8988T (cell line): Measurements from ENCODE around the gene ABHD12B.
"Not testable (repeated sequence)": the region's sequence is repeated elsewhere in the genome, so short reads cannot be mapped to it uniquely, and the experiment has no call there.

Experiments
- DNase-seq: peaks from one replicate; pipeline ENCODE4 v3.0.0; 2011

Gene ABHD12B

GRCh38 chr14:50937325-50937724 lies 65.5 kb downstream of the ABHD12B start:
- DNase-seq: no peak

DNA sequence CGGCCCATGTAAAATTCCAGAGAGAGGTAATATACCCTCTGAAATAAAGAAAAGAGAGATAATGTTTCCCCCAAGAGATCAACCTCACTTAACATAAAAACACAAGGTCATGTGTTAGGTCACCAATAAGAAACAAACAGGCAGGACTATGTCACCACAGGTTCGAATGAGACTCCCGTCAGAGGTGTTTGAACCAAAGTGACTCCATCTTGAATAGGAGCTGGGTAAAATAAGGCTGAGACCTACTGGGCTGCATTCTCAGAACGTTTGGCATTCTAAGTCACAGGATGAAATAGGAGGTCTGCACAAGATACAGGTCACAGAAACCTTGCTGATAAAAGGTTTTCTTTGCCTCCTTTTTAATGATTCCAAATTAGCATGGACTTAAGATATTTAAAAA lies 65.9 kb downstream of the ABHD12B start:
- no peak for DNase-seq

DNA sequence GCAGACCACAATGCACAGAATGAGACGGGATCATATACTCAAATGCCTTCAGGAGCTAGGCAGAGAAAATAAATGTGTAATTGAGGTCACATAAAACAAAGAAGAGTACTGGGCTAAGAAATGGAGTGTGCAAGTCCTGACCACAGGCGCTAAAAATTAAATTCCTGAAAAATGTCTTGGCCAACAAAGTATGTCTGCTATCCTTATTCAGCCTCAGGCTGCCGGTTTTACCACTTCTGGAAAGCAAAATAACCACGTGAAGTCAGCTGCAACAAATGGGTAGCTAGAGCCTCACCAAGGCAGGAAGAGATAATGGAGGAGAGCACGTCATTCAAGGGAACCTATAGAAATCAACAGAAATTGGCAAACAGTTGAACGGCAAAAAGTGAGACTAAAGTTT lies 69.3 kb downstream of the ABHD12B start:
- DNase-seq: no peak

GRCh38 chr14:50941638-50942037 lies 69.8 kb downstream of the ABHD12B start:
- not testable (repeated sequence) for DNase-seq

- peak; percentile 23 for DNase-seq
Measured at GRCh38 chr14:50943261-50943942, 71.5 kb downstream of the ABHD12B start.

DNA sequence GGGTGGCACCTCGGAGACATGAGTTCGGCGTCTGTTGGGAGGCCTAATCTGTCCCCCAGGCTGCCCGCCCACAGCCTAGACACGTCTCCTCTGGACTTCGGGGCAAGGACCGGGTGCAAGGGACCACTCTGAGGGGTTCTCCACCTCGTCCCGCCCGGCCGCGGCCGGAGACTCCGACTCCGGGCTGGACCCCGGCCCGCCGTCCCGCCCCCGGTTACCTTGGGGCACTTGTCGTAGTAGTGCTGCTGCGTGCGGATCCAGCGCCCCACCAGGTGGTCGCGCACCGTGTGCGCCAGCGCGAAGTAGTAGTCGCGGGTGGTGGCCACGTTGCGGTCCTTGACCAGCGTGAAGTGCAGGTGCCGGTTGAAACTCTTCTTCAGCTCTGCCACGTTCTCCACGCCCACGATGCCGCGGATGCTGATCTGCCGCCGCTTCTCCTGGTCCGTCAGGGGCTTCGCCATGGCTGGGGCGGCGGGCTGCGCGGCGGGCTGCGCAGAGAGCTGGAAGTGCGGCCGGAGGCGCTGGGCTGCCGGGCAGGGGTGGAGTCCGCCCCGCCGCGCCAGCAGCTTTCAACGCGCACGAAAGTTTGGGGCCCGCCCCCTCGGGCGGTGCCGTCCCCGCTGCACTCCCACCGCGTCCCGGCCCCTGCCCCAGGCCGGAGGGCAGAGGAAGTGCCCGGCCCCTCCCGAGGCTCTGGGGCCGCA lies 72.2 kb downstream of the ABHD12B start, which contains the start of gene PYGL:
TSS of gene PYGL (minus strand) at position 541 of the 704 bp plus-strand sequence. CDS start at position 461, 80 bp downstream.
- DNase-seq: peak; percentile 75

DNA sequence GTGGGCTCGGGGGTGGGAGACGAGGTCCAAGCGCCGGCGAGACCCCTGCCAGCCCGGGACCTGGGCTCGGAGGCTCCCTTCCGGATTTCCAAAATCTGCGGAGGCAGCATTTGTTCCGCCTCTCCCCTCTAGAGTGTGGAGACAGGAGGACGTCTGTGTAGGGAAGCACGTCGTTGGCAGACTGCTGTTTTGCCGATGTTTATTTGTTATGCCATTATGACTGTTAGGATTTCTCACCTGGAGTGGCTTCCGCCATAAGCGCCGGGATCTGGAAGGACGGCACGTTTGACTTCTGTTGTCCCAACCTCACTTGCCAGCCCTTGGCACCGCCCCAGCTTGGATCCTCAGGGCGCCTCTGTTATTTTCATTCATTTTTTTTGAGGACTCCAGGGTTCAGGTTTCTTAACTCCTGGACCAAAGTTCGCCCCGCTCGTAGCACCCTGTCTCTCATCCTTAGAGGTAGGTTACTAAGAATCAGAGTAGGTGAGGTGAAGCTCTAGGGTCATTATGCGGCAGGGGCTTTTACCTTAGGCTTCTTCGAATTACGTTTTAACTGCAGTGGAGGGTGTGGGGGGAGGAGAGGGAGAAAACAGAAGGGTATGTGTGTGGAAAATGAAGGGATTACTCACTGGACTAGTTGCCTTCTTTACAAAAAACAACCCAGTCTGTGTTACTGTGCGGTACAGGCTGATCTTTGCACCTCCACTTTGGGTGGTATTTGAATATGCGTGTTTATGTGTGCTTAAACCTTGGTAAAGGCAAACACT lies 73.0 kb downstream of the ABHD12B start:
- no peak for DNase-seq

DNA sequence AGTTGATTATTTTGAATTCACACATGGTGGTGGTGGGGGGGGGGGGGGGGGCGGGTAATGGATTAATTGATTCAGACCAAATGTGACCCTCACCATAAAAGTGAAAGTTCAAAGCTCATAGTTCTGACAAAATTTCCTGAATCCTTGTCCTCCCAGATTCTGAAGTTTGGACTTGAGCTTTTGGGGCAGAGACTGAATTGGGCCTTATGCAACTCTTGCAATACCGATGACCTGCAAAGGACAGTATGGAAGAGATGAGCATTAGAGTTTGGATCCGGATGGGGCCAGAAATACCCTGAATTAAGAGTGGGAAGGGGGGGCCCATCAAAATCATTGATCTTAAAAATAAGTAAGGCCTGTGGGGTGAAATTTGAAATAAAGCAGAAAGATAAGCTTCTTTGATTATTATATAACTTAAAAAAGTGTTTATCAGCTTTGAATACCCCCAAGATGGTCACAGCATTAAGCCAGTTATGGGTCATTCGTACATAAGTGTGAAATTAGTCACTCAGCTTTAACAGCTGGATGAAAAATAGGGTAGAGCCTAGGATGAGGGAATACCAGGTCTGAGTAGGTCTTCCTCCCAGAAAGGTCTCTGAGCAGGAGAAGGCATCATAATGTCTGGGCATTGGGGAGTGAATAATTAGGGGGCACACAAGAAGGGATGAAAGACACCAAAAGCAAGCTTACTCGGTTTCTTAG lies 74.5 kb downstream of the ABHD12B start:
- DNase-seq: no peak

- no peak for DNase-seq
Measured at GRCh38 chr14:50947446-50947845, 75.6 kb downstream of the ABHD12B start.

GRCh38 chr14:50948205-50948604 lies 76.4 kb downstream of the ABHD12B start:
- no peak for DNase-seq

GRCh38 chr14:50951032-50951431 lies 79.2 kb downstream of the ABHD12B start:
- DNase-seq: no peak

DNA sequence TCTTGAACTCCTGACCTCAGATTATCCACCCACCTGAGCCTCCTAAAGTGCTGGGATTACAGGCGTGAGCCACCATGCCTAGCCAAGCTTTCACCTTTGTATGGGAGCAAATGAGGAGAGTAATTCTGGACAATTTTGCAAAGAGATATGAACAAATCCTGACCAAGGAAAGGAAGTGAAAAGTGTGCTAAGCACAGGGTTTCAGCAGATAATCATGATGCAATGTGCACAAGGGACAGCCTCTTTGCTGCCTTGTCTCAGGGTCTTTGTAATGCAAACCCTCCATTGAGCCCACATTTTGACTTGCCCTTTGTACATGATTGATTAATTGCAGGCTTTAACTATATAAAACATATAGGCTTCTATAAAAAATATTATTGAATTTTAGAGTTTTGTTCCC lies 81.6 kb downstream of the ABHD12B start:
- no peak for DNase-seq
